IPS-20b (cell line): ENCODE measurements around the gene NAAA.
"Not testable (repeated sequence)": the region's sequence is repeated elsewhere in the genome, so short reads cannot be mapped to it uniquely, and the experiment has no call there.

ENCODE experiments used
- H3K27ac ChIP-seq: one replicate; pipeline ENCODE4 v1.5.1; 2013; ENCODE audit warnings: low read length
- H3K27me3 ChIP-seq: 2 replicates; pipeline ENCODE4 v1.6.1; 2013; ENCODE audit warnings: mild to moderate bottlenecking, low read length, inconsistent platforms; ENCODE audit not compliant: insufficient read depth
- H3K36me3 ChIP-seq: 2 replicates; pipeline ENCODE4 v1.6.1; 2013; ENCODE audit warnings: low read depth, mild to moderate bottlenecking, inconsistent platforms, low read length, moderate library complexity; ENCODE audit not compliant: insufficient read depth
- H3K4me1 ChIP-seq: 2 replicates; pipeline ENCODE4 v1.6.1; 2013; ENCODE audit warnings: mild to moderate bottlenecking, control low read depth, inconsistent platforms, low read length, moderate library complexity; ENCODE audit not compliant: insufficient read depth
- H3K4me3 ChIP-seq: 2 replicates; pipeline ENCODE4 v1.5.1; 2013; ENCODE audit warnings: mild to moderate bottlenecking, low read length, inconsistent platforms
- H3K9ac ChIP-seq: 2 replicates; pipeline ENCODE4 v1.6.1; 2013; ENCODE audit warnings: low read depth, mild to moderate bottlenecking, inconsistent platforms, low read length, moderate library complexity
- H3K9me3 ChIP-seq: 2 replicates; pipeline ENCODE4 v1.6.1; 2013; ENCODE audit warnings: mild to moderate bottlenecking, low read depth, low read length, inconsistent platforms; ENCODE audit not compliant: insufficient read depth

NAAA gene

DNA sequence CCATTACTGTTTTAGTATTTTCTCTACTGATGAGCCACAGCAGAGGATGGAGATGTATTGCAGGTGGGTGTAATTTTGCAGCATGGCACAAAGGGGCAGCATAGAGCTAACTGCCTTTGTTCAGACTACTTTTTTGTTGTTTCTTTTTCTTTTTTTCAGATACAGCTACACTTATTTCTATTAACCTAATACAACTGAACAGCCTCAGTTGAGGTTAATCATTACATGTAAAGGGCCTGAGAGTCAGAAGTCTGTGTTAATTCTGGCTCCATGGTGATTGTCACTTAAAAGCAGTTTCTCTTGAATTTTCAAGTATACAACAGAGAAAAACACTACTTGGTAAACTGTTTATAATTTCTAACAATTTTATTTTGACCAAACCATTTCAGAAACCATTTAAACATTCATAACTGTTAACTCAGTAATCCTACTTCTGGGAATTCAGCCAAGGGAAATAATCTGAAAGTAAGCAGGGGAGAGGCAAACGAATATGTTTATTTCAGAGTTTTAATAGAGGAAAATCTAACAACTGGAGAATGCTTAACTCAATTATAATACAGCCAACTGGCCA, 24.6 kb downstream of the NAAA start:
- no peak overlapping the region for H3K27ac ChIP-seq
- no peaks in the 10 kb centered on the region for H3K27me3 ChIP-seq
- H3K9me3 ChIP-seq, result peaks cover 5% of the 10 kb centered on the region; the same call in 1 of the 2 replicates

DNA sequence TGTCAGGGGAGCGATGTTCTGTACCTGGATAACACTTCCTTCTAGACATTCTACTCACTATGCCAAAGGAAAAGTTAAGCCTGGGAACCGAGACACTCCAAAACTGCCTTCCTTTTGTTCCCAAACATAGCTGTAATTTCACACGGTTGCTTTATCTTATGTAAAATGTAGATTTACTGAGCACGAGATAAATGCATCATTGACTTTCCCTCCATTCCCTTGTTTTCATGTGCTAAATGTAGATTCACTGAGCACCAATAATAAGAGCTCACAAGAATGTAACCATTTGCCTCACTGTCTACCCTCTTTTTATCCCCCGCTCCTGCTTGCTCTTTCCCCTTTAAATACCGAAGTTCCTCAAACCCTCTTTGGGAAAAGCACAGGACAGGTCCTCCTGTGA, 27.8 kb downstream of the NAAA start:
- Histone ChIP-seq H3K36me3 (no peaks in the 10 kb centered on the region), H3K4me3 (no peak overlapping the region), H3K27ac (no peak overlapping the region), H3K9ac (no peak overlapping the region), H3K4me1 (no peaks in the 10 kb centered on the region), H3K9me3 (peaks cover 26% of the 10 kb centered on the region), H3K27me3 (no peaks in the 10 kb centered on the region)

More for the DNA sequence above, 24.6 kb downstream of the NAAA start:
- no peak overlapping the region for H3K9ac ChIP-seq
- H3K4me3 ChIP-seq, result no peak overlapping the region
- H3K36me3 ChIP-seq, result peaks cover 3% of the 10 kb centered on the region; the same call in 1 of the 2 replicates
- no peaks in the 10 kb centered on the region for H3K4me1 ChIP-seq

DNA sequence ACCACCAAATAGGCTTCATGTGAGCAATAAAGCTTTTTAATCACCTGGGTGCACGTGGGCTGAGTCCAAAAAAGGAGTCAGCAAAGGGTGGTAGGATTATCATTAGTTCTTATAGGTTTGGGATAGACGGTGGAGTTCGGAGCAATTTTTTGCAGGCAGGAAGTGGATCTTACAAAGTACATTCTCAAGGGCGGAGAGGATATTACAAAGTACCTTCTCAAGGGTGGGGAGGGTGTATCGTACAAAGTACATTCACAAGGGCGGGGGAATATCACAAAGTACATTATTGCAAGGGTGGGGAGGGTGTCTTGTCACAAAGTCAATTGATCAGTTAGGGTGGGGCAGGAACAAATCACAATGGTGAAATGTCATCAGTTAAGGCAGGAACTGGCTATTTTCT, 30.0 kb downstream of the NAAA start:
- H3K27ac ChIP-seq, result not testable (repeated sequence)

DNA sequence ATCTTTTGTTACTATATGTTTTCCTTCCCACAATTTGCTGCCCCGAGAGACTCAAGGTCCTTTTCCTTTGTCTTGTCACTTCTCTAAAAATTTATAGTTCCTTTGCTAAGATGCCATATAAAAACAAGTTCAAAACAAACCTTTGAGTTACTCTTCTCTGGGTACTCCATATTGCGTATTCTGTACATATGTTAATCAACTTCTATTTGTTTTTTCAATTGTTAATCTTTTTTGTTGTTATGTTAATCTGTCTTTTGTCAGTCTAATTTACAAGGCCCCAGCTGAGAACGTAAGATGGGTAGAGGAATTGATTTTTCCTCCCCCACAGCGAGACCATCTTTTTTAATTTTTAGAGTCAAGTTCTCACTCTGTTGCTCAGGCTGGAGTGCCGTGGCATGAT, 31.4 kb downstream of the NAAA start:
- H3K27ac ChIP-seq, result no peak overlapping the region
- H3K9me3 ChIP-seq, result peaks cover 26% of the 10 kb centered on the region
- no peak overlapping the region for H3K4me3 ChIP-seq
- no peak overlapping the region for H3K9ac ChIP-seq
- H3K36me3 ChIP-seq, result no peaks in the 10 kb centered on the region
- H3K4me1 ChIP-seq, result no peaks in the 10 kb centered on the region
- no peaks in the 10 kb centered on the region for H3K27me3 ChIP-seq

More for the DNA sequence above, 30.0 kb downstream of the NAAA start:
- H3K36me3 ChIP-seq, H3K4me3 ChIP-seq, H3K27me3 ChIP-seq, H3K9ac ChIP-seq, H3K4me1 ChIP-seq: not testable (repeated sequence)
- peaks cover 26% of the 10 kb centered on the region for H3K9me3 ChIP-seq

DNA sequence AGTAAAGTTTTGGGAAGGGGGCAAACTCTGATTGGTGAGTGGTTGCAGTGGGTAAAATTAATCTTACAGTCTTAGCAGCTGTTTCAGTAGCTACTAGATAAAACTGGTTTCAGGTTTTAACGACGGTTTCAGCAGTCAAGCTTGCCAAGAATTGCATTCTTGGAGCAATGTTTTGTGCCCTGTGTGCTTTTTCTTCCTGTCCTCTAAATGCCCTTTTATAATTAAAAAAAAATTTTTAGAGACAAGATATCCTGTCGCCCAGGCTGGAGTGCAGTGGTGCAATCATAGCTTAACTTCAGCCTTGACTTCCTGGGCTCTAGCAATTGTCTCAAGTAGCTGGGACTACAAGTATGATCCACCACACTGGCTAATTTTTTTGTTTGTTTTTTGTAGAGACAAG, 32.3 kb downstream of the NAAA start:
- H3K27me3 ChIP-seq, result no peaks in the 10 kb centered on the region
- no peaks in the 10 kb centered on the region for H3K36me3 ChIP-seq
- no peak overlapping the region for H3K4me3 ChIP-seq
- H3K27ac ChIP-seq, result no peak overlapping the region
- peaks cover 26% of the 10 kb centered on the region for H3K9me3 ChIP-seq
- no peak overlapping the region for H3K9ac ChIP-seq
- H3K4me1 ChIP-seq, result no peaks in the 10 kb centered on the region

DNA sequence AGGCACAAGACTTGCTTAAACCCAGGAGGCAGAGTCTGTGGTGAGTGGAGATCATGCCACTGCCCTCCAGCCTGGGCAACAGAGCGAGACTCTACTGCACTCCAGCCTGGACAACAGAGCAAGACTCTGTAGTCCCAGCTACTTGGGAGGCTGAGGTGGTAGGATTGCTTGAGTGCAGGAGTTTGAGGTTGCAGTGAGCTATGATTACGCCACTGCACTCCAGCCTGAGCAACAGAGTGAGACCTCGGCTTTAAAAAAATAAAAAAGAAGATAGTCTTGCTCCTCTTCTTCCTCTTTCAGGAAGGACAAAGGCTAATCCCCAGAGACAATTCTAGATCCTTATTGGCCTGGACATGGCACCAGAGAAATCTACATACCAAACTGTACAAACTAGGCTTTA, 32.8 kb downstream of the NAAA start:
- Histone ChIP-seq H3K27me3 (no peaks in the 10 kb centered on the region), H3K27ac (no peak overlapping the region), H3K9me3 (peaks cover 26% of the 10 kb centered on the region), H3K36me3 (no peaks in the 10 kb centered on the region), H3K4me3 (no peak overlapping the region), H3K9ac (no peak overlapping the region), H3K4me1 (no peaks in the 10 kb centered on the region)

DNA sequence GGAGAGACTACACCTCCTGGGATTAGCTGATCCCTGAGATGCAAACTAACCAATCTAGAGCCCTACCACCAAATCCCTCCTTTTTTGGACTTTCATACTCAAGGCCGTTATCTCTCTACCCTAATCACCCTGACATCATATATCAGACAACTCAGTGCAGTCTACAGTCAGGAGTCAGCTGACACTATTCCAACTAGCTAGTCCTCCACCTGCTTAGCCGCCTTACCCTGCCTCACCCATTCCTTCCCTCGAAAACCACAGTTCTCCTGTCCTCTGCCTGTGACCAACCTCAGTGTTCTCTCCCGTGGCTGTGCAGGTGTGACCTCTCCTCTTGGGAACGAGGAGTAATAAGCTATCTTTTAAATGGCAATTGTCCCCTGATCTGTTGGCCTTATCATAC, 36.7 kb downstream of the NAAA start:
- Histone ChIP-seq H3K9ac (no peak overlapping the region), H3K4me3 (no peak overlapping the region), H3K27me3 (no peaks in the 10 kb centered on the region), H3K27ac (no peak overlapping the region), H3K9me3 (peaks cover 3% of the 10 kb centered on the region; the same call in 1 of the 2 replicates), H3K4me1 (no peaks in the 10 kb centered on the region), H3K36me3 (no peaks in the 10 kb centered on the region)

DNA sequence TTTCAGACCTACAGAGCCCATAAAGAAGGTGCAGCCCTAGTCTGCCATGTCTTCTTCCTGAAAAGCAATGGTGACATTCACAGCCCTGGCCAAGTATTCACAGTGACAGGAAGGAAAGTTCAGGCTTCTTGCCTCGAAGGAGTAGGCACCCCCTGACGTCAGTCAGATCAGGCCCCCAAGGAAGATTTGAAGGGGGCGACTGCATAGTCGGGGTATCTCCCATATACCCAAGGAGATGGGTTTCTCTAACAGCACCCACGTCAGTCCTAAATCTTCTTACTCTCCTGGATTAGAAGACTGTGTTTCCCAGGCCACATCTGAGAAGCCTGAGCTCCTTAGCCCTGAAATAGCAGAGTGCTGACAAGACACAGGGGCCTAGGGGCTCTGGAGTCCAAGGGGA, 38.5 kb downstream of the NAAA start, which contains the start of gene PPEF2:
Gene PPEF2, minus strand, starts transcription at position 101 of the 400 bp plus-strand sequence. CDS start 6,127 bp downstream, outside the sequence.
- Histone ChIP-seq H3K27ac (no peak within 1 kb of the TSS), H3K4me1 (no peaks in the 10 kb centered on the region), H3K27me3 (no peaks in the 10 kb centered on the region), H3K9me3 (0 out of 2 replicates have a peak, but pooled peaks cover 6% of the 10 kb centered on the region), H3K36me3 (no peaks in the 10 kb centered on the region), H3K9ac (no peak within 1 kb of the TSS), H3K4me3 (no peak within 1 kb of the TSS)

DNA sequence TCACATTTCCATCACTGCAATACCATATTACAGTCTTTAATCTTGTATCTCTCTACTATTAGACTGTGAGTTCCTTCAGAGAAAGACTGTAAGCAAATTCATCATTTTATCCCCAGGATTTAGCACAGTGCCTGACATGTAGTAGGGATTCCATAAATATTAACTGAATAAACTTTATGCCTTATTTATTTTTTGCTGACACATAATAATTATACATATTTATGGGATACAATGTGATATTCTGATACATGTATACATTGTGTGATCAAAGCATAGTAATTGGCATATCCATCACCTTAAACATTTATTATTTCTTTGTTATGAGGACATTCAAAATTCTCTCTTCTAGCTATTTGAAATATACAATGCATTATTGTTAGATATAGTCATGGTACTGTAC, 42.3 kb downstream of the NAAA start:
- no peaks in the 10 kb centered on the region for H3K27me3 ChIP-seq
- no peak overlapping the region for H3K9ac ChIP-seq
- H3K27ac ChIP-seq, result no peak overlapping the region
- no peak overlapping the region for H3K4me3 ChIP-seq
- 0 out of 2 replicates have a peak, but pooled peaks cover 6% of the 10 kb centered on the region for H3K9me3 ChIP-seq
- no peaks in the 10 kb centered on the region for H3K36me3 ChIP-seq
- no peaks in the 10 kb centered on the region for H3K4me1 ChIP-seq

DNA sequence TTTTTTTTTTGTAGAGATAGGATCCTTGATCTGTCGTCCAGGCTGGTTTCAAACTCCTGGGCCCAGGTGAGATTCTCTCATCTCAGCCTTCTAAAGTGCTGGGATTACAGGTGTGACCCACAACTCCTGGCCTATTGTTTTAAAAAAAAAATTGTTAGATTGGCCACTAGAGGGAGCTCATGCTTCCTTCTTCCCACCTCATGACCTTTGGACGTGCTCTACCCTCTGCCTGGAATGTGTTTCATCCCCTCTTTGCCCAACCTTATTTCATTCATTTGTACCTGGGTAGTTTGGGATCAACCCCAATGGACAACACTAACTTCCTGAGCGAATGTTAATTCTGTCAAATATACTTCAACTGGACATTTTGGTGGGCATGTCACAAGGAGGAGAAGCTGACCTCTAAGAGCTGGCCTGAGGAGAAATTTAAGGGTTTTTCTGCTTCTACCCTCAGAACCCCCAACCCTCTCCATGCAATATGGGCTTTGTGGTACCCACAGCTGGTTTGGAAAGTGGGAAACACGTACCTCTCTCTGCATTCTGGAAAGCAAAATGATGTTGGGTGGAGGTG, 45.0 kb downstream of the NAAA start:
- no peak overlapping the region for H3K9ac ChIP-seq
- no peak overlapping the region for H3K4me3 ChIP-seq

DNA sequence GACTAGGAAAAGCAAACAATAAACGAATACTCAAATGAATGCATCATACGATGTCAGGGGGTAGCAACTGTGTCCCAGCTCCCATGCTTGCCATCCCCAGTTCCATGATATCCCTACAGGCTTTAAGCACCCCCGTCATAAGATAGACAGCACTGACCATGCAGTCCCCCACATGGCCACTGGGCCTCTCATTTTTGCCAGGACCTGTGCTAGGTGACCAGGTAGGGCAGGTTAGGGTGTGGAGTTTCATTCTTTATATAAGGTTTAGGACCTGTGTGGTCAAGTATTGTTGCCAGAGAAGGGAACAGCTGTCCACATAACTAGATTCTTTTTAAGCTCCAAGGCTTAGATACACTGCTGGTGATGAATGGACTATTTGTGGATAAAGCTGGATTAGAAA, 48.3 kb downstream of the NAAA start:
- no peaks in the 10 kb centered on the region for H3K9me3 ChIP-seq
- H3K4me3 ChIP-seq, result no peak overlapping the region
- H3K27me3 ChIP-seq, result no peaks in the 10 kb centered on the region
- no peak overlapping the region for H3K27ac ChIP-seq
- no peaks in the 10 kb centered on the region for H3K36me3 ChIP-seq
- H3K9ac ChIP-seq, result no peak overlapping the region
- no peaks in the 10 kb centered on the region for H3K4me1 ChIP-seq

More for the DNA sequence above, 45.0 kb downstream of the NAAA start:
- H3K27me3 ChIP-seq, result no peaks in the 10 kb centered on the region
- H3K9me3 ChIP-seq, result 0 out of 2 replicates have a peak, but pooled peaks cover 6% of the 10 kb centered on the region
- no peaks in the 10 kb centered on the region for H3K4me1 ChIP-seq
- no peak overlapping the region for H3K27ac ChIP-seq
- no peaks in the 10 kb centered on the region for H3K36me3 ChIP-seq

DNA sequence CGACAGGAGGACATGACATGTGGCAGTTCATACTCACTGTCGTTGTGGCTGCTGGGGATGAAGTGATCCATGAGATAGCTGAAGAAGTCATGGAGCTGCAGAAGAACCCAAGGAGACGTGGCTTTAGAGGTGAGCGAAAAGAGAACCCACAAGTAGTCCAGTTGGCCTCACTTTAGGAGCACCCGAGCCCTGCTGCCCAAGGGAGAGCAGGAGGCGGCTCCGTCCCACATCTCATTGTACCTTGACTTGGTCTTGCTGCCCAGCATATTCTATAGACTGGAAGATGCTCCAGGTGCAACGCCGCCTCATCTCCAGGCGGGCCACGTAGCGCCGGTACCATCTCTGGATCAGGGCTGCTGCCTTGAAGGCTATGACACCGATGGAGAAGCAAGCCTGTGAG, 49.2 kb downstream of the NAAA start:
- no peak overlapping the region for H3K27ac ChIP-seq
- no peak overlapping the region for H3K9ac ChIP-seq
- no peaks in the 10 kb centered on the region for H3K9me3 ChIP-seq
- H3K4me3 ChIP-seq, result no peak overlapping the region
- no peaks in the 10 kb centered on the region for H3K27me3 ChIP-seq
- H3K4me1 ChIP-seq, result no peaks in the 10 kb centered on the region
- H3K36me3 ChIP-seq, result no peaks in the 10 kb centered on the region
